Stomach (tissue), 9 donors: ENCODE data around the gene RFX6. TPM values are rescaled to one million over a fixed set of nuclear protein-coding genes. Genes with fewer than 3 reads are reported as not detected.

Source experiments
- DNase-seq, 2 donors: peaks; one replicate each; pipeline versions ENCODE4 v3.0.0 to v3.0.0-alpha.2; 2013 to 2019
- H3K27ac ChIP-seq, 5 donors: fragments of 200-600 bp in 4 of 5; sonication (generic) in 4 of 5; one replicate each; pipeline ENCODE4 v1.5.1; 2013 to 2019; ENCODE audit warnings: mild to moderate bottlenecking in 1 of 5, moderate library complexity in 1 of 5
- H3K27me3 ChIP-seq, 3 donors: fragments of 200-600 bp; sonication (generic); one replicate each; pipeline ENCODE4 v1.5.1; 2017 to 2019; ENCODE audit warnings: mixed run types in 1 of 3
- H3K36me3 ChIP-seq, 4 donors: fragments of 200-600 bp; sonication (generic); 1 replicate in 3 of 4; 2 replicates in 1 of 4; pipeline ENCODE4 v1.5.1; 2016 to 2019
- H3K4me1 ChIP-seq, 4 donors: fragments of 200-600 bp; sonication (generic); one replicate each; pipeline ENCODE4 v1.5.1; 2016 to 2019
- H3K4me3 ChIP-seq, 4 donors: fragments of 200-600 bp; sonication (generic) in 3 of 4; one replicate each; pipeline ENCODE4 v1.5.1; 2016 to 2019; ENCODE audit warnings: mild to moderate bottlenecking in 1 of 4
- H3K9me3 ChIP-seq, 4 donors: fragments of 200-600 bp; sonication (generic); one replicate each; pipeline ENCODE4 v1.5.1; 2016 to 2019
- EP300 ChIP-seq: sonication (generic); formaldehyde crosslinking; IDR thresholded peaks from one replicate; pipeline ENCODE4 v1.6.1; 2017; ENCODE audit warnings: antibody characterized with exemption
- POLR2A ChIP-seq, 4 donors: fragments of 450-650 bp; IDR thresholded peaks; one replicate each; pipeline ENCODE4 v1.6.1; 2016; ENCODE audit warnings: antibody characterized with exemption in 4 of 4, control low read depth in 2 of 4, mild to moderate bottlenecking in 1 of 4, moderate library complexity in 1 of 4
- POLR2AphosphoS5 ChIP-seq, 3 donors: sonication (generic); formaldehyde crosslinking; IDR thresholded peaks; one replicate each; pipeline ENCODE4 v1.6.1; 2016; ENCODE audit warnings: antibody characterized with exemption in 3 of 3
- WGBS, 5 donors: extraction: QIAGEN DNeasy Blood & Tissue Kit in 3 of 5; methylation state at CpG; one replicate each; pipeline versions ENCODE4 v1.1.5 to v1.1.7; 2013 to 2018; 5-methylcytosine and 5-hydroxymethylcytosine counted together
- intact Hi-C: fragments of 100-400 bp; cut with DNase I; formaldehyde crosslinking; loops from one replicate; pipeline ENCODE4 v1.15.1; 2023; ENCODE audit warnings: low total_unique reads
- polyA plus RNA-seq, 3 donors: library from polyadenylated mRNA; stranded (reverse); fragments of 200-250 nt; gene quantifications; one replicate each; pipeline ENCODE4 v1.2.3, GENCODE V29; 2013
- total RNA-seq, 5 donors: library from RNA; depleted of rRNA; stranded (reverse); fragments of >200 nt; gene quantifications; one replicate each; pipeline versions ENCODE4 v1.1.0 to v1.2.3, GENCODE V29; 2014 to 2016
- TF ChIP-seq, protein P1 (sequence below), 7 experiments: fragments of 450-650 bp in 4 of 7; fragments of 200-600 bp in 3 of 7; sonication (generic) in 3 of 7; IDR thresholded peaks; one replicate each; pipeline ENCODE4 v1.5.1; 2016 to 2019; ENCODE audit warnings: antibody characterized with exemption in 7 of 7, control low read depth in 2 of 7, mild to moderate bottlenecking in 1 of 7
- donor health status: healthy with polysubstance abuse.
- donor health status: Bipolar disorder and iron deficiency.
- donor health status: healthy.

Gene RFX6
- total and polyA plus RNA-seq, 8 donors = 0.55 to 2.9 (median 1.7) TPM; not detected in 2

DNA sequence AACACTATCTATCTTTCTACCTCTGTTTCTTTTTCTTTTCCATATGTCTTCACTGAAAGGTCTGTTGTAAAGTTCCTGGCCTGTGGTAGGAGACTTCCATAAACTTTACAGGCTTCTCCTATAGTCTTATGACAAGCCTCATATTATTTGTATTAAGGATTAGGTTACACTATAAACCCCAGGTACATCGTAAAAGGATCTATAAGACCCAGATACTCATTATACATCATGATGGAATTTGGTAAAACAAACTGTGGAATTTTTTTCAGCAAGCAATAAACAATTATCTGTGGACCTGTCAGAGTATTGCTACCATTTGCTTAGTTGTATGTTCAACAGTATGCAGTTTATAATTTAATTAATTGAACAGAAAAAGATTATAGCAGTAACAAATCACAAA lies 55.5 kb downstream of the RFX6 start:
- 43 to 67% (median 52%) methylated on average over 1 of the region's 1 CpG for WGBS, 5 donors
- no peaks in the 10 kb centered on the region for H3K27me3 ChIP-seq
- H3K9me3 ChIP-seq = no peaks in the 10 kb centered on the region
- H3K36me3 ChIP-seq = no peaks in the 10 kb centered on the region
- DNase-seq = no peak
- TF ChIP-seq POLR2A (IDR thresholded peaks at IDR 0.05) (no peak), EP300 (no peak), POLR2AphosphoS5 (IDR thresholded peaks at IDR 0.05) (no peak)
- TF ChIP-seq, protein P1, sequence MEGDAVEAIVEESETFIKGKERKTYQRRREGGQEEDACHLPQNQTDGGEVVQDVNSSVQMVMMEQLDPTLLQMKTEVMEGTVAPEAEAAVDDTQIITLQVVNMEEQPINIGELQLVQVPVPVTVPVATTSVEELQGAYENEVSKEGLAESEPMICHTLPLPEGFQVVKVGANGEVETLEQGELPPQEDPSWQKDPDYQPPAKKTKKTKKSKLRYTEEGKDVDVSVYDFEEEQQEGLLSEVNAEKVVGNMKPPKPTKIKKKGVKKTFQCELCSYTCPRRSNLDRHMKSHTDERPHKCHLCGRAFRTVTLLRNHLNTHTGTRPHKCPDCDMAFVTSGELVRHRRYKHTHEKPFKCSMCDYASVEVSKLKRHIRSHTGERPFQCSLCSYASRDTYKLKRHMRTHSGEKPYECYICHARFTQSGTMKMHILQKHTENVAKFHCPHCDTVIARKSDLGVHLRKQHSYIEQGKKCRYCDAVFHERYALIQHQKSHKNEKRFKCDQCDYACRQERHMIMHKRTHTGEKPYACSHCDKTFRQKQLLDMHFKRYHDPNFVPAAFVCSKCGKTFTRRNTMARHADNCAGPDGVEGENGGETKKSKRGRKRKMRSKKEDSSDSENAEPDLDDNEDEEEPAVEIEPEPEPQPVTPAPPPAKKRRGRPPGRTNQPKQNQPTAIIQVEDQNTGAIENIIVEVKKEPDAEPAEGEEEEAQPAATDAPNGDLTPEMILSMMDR (IDR thresholded peaks at IDR 0.05) = no peak
- no peaks in the 10 kb centered on the region for H3K4me1 ChIP-seq
- H3K4me3 ChIP-seq = no peak overlapping the region
- intact Hi-C loops = no loop called here
- no peak overlapping the region for H3K27ac ChIP-seq

DNA sequence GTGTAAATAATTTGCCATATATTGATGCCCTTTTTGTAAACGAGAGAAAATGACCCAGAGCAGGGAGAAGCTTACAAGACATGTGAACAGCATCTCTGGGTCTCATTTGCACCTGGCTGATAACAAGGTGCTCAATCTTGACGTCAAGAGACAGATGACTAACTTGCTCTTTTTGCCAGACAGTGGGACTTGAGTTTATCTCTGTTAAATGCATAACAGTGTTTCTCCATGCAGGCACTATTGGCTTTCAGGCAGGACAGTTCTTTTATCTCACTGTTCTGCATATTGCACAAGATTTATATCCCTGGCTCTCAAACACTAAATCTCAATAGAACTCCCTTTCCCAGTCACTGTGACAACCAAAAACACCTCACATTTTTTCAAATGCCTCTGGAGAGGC lies 56.4 kb downstream of the RFX6 start:
- TF ChIP-seq EP300 (no peak), POLR2AphosphoS5 (IDR thresholded peaks at IDR 0.05) (no peak), POLR2A (IDR thresholded peaks at IDR 0.05) (no peak)
- TF ChIP-seq, protein P1 (IDR thresholded peaks at IDR 0.05) = no peak
- H3K27ac ChIP-seq = no peak overlapping the region
- H3K4me1 ChIP-seq = no peaks in the 10 kb centered on the region
- no peaks in the 10 kb centered on the region for H3K36me3 ChIP-seq
- H3K4me3 ChIP-seq = no peak overlapping the region
- 14 to 19% (median 16%) methylated on average over 2 of the region's 2 CpGs for WGBS, 5 donors
- no peaks in the 10 kb centered on the region for H3K9me3 ChIP-seq
- H3K27me3 ChIP-seq = no peaks in the 10 kb centered on the region
- no peak for DNase-seq
- intact Hi-C loops = no loop called here

DNA sequence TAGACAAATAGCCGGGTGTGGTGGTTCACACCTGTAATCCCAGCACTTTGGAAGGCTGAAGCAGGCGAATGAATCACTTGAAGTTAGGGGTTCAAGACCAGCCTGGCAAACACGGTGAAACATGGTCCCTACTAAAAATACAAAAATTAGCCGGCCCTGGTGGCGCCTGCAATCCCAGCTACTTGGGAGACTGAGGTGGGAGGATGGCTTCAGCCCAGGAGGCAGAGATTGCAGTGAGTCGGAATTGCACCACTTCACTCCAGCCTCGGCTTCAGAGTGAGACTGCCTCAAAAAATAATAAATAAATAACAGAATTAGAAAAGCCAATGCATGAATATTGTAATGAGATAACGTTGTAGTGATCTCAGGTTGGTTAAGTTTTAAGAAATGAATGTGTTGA lies 61.3 kb downstream of the RFX6 start:
- TF ChIP-seq, protein P1 (IDR thresholded peaks at IDR 0.05) = no peak
- TF ChIP-seq POLR2AphosphoS5 (IDR thresholded peaks at IDR 0.05) (no peak), EP300 (no peak), POLR2A (IDR thresholded peaks at IDR 0.05) (no peak)
- H3K4me3 ChIP-seq = no peak overlapping the region
- WGBS, 5 donors = 82 to 87% (median 84%) methylated on average over 8 of the region's 8 CpGs
- no peak for DNase-seq
- no peak overlapping the region for H3K27ac ChIP-seq
- intact Hi-C loops = no loop called here
- H3K4me1 ChIP-seq = no peaks in the 10 kb centered on the region
- no peaks in the 10 kb centered on the region for H3K27me3 ChIP-seq
- H3K36me3 ChIP-seq = no peaks in the 10 kb centered on the region
- H3K9me3 ChIP-seq = no peaks in the 10 kb centered on the region

DNA sequence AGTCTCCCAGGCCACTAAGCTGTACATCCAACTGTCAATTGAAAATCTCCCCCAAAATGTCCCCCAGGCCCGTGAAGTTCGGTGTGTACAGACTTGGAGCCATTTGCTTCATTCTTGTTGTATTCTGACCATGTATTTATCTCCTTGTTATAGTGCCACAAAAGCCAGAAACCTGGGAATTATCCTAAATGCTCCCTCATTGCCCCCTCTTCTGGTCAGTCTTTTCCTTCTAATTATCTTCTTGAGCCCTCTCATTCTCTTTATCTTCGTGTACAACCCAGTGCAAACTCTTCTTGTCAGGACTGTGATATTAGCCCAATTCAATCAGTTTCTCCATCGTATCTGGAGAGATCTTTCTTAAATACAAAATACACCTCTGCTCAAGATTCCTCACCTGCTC lies 64.7 kb downstream of the RFX6 start:
- TF ChIP-seq EP300 (no peak), POLR2AphosphoS5 (IDR thresholded peaks at IDR 0.05) (no peak), POLR2A (IDR thresholded peaks at IDR 0.05) (no peak)
- TF ChIP-seq, protein P1 (IDR thresholded peaks at IDR 0.05) = no peak
- 53 to 61% (median 54%) methylated on average over 4 of the region's 4 CpGs for WGBS, 5 donors
- intact Hi-C loops = no loop called here
- Histone ChIP-seq H3K27ac (no peak overlapping the region), H3K4me1 (no peaks in the 10 kb centered on the region), H3K36me3 (no peaks in the 10 kb centered on the region), H3K9me3 (no peaks in the 10 kb centered on the region), H3K27me3 (no peaks in the 10 kb centered on the region), H3K4me3 (no peak overlapping the region)
- DNase-seq = no peak
